Breast epithelium (tissue), 4 donors: ENCODE data around the gene LPGAT1. TPM values are rescaled to one million over a fixed set of nuclear protein-coding genes. Genes with fewer than 3 reads are reported as not detected.

Experiments
- DNase-seq, 2 donors: peaks; one replicate each; pipeline ENCODE4 v3.0.0-alpha.2; 2019; ENCODE audit warnings: low spot score in 2 of 2
- H3K27ac ChIP-seq, 2 donors: fragments of 200-600 bp; sonication (generic) in 1 of 2; one replicate each; pipeline ENCODE4 v1.5.1; 2016 to 2019; ENCODE audit warnings: mild to moderate bottlenecking in 1 of 2
- H3K27me3 ChIP-seq, 2 donors: fragments of 200-600 bp; sonication (generic) in 1 of 2; one replicate each; pipeline versions ENCODE4 v1.5.1 to v1.6.0; 2017 to 2019; ENCODE audit warnings: control low read depth in 1 of 2, mild to moderate bottlenecking in 1 of 2
- H3K36me3 ChIP-seq: fragments of 200-600 bp; one replicate; pipeline ENCODE4 v1.5.1; 2019
- H3K4me1 ChIP-seq, 2 donors: fragments of 200-600 bp; sonication (generic); one replicate each; pipeline ENCODE4 v1.5.1; 2016 to 2019; ENCODE audit warnings: control low read depth in 1 of 2
- H3K4me3 ChIP-seq, 3 donors: fragments of 200-600 bp; sonication (generic); 1 replicate in 2 of 3; 2 replicates in 1 of 3; pipeline ENCODE4 v1.5.1; 2016 to 2019; ENCODE audit warnings: mild to moderate bottlenecking in 3 of 3, moderate library complexity in 2 of 3
- H3K9me3 ChIP-seq, 2 donors: fragments of 200-600 bp; sonication (generic) in 1 of 2; one replicate each; pipeline ENCODE4 v1.5.1; 2016 to 2019; ENCODE audit warnings: control low read depth in 1 of 2
- CTCF ChIP-seq, 3 donors: fragments of 450-650 bp; IDR thresholded peaks; one replicate each; pipeline ENCODE4 v1.5.1; 2016 to 2017; ENCODE audit warnings: antibody characterized with exemption in 3 of 3, mild to moderate bottlenecking in 3 of 3, moderate library complexity in 3 of 3
- POLR2A ChIP-seq: fragments of 450-650 bp; IDR thresholded peaks from one replicate; pipeline ENCODE4 v1.6.1; 2016; ENCODE audit warnings: antibody characterized with exemption, mild to moderate bottlenecking, moderate library complexity
- POLR2AphosphoS5 ChIP-seq, 3 donors: sonication (generic); formaldehyde crosslinking; IDR thresholded peaks; one replicate each; pipeline ENCODE4 v1.6.1; 2017; ENCODE audit warnings: antibody characterized with exemption in 3 of 3
- intact Hi-C: fragments of 100-400 bp; cut with DNase I; formaldehyde crosslinking; loops from one replicate; pipeline ENCODE4 v1.15.1; 2023; ENCODE audit warnings: low total_unique reads
- total RNA-seq, 3 donors: library from RNA; depleted of rRNA; stranded (reverse); fragments of >200 nt; gene quantifications; one replicate each; pipeline ENCODE4 v1.1.0, GENCODE V29; 2016

LPGAT1 gene
- total RNA-seq, 3 donors from 2014 or later, result 39.0 to 61.1 (median 43.5) TPM

- no peak for DNase-seq
- peaks cover 3% of the 10 kb centered on the region in 2 donors for H3K4me1 ChIP-seq
- no peaks in the 10 kb centered on the region for H3K27me3 ChIP-seq
- TF ChIP-seq POLR2AphosphoS5 (IDR thresholded peaks at IDR 0.05) (no peak), POLR2A (no peak), CTCF (IDR thresholded peaks at IDR 0.05) (no peak)
- no peak overlapping the region for H3K4me3 ChIP-seq
- H3K27ac ChIP-seq, result no peak overlapping the region
- no peaks in the 10 kb centered on the region for H3K36me3 ChIP-seq
- intact Hi-C loops, result no loop called here
- no peaks in the 10 kb centered on the region for H3K9me3 ChIP-seq
Observed at GRCh38 chr1:211739671-211740411, 90.7 kb downstream of the LPGAT1 start.

- Histone ChIP-seq H3K36me3 (no peaks in the 10 kb centered on the region), H3K27ac (no peak overlapping the region), H3K9me3 (no peaks in the 10 kb centered on the region), H3K27me3 (no peaks in the 10 kb centered on the region), H3K4me3 (no peak overlapping the region), H3K4me1 (peaks cover 3% of the 10 kb centered on the region in 2 donors)
- no peak for TF ChIP-seq CTCF (IDR thresholded peaks at IDR 0.05)
- no peak for TF ChIP-seq POLR2A
- TF ChIP-seq POLR2AphosphoS5 (IDR thresholded peaks at IDR 0.05), result no peak
- intact Hi-C loops, result no loop called here
- no peak for DNase-seq
Observed at GRCh38 chr1:211738691-211739301, 91.8 kb downstream of the LPGAT1 start.

GRCh38 chr1:211738096-211738690 is 92.4 kb downstream of the LPGAT1 start:
- no peak for DNase-seq
- intact Hi-C loops, result no loop called here
- Histone ChIP-seq H3K27ac (no peak overlapping the region), H3K9me3 (no peaks in the 10 kb centered on the region), H3K4me1 (peaks cover 3% of the 10 kb centered on the region in 2 donors), H3K36me3 (no peaks in the 10 kb centered on the region), H3K27me3 (no peaks in the 10 kb centered on the region), H3K4me3 (no peak overlapping the region)
- TF ChIP-seq POLR2AphosphoS5 (IDR thresholded peaks at IDR 0.05) (no peak), POLR2A (no peak), CTCF (IDR thresholded peaks at IDR 0.05) (no peak)

GRCh38 chr1:211737115-211738035 is 93.2 kb downstream of the LPGAT1 start:
- H3K27ac ChIP-seq, result no peak overlapping the region
- no peak overlapping the region for H3K4me3 ChIP-seq
- no peaks in the 10 kb centered on the region for H3K36me3 ChIP-seq
- H3K4me1 ChIP-seq, result peaks cover 3% of the 10 kb centered on the region in 2 donors
- TF ChIP-seq CTCF (IDR thresholded peaks at IDR 0.05), result no peak
- no peak for TF ChIP-seq POLR2A
- no peak for TF ChIP-seq POLR2AphosphoS5 (IDR thresholded peaks at IDR 0.05)
- H3K9me3 ChIP-seq, result no peaks in the 10 kb centered on the region
- intact Hi-C loops, result no loop called here
- H3K27me3 ChIP-seq, result no peaks in the 10 kb centered on the region
- no peak for DNase-seq
